ENCODE measurements around the gene C6orf163. TPM values are rescaled to one million over a fixed set of nuclear protein-coding genes. Genes with fewer than 3 reads are reported as not detected.

Gene C6orf163
- total and polyA plus RNA-seq, 8 donors = 0.46 to 6.2 (median 1.5) TPM

DNA sequence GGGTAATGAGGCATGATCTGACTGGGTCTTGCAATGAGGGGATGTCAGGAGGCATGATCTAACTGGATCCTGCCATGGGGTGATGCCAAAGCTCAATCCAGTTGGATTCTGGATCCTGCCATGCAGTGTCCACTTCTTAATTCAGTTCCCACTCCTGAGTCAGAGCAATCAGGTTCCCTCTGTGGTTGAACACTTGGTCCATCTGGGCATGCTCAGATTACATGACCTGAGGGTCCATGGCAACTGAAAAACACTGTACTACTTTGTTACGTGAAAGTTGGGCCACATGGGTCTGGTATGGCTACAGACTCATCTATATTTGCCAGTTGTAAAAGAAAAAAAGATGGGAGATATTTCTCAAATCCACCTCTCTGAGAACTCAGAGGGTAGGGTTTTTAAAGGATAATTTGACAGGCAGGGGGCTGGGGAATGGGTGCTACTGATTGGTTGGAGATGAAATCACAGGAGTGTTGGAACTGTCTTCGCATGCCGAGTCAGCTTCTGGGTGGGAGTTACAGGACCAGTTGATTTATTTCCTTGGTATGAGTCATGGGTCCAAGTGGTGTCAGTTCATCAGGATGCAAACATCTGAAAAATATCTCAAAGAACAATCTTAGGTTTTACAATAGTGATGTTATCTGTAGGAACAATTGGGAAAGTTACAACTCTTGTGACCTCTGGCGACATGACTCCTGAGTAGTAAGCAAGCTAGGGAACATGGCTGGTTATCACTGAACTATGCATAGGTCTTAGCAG is 21.6 kb downstream of the C6orf163 start:
- ATAC-seq (no peak), FAIRE-seq (no peak), DNase-seq (no peak)
- Histone ChIP-seq H3K9me3 (no peaks in the 10 kb centered on the region), H3K27ac (no peak overlapping the region), H3K27me3 (no peaks in the 10 kb centered on the region), H3K4me1 (no peaks in the 10 kb centered on the region), H3K36me3 (no peaks in the 10 kb centered on the region), H3K4me3 (no peak overlapping the region)
- TF ChIP-seq, protein P1, sequence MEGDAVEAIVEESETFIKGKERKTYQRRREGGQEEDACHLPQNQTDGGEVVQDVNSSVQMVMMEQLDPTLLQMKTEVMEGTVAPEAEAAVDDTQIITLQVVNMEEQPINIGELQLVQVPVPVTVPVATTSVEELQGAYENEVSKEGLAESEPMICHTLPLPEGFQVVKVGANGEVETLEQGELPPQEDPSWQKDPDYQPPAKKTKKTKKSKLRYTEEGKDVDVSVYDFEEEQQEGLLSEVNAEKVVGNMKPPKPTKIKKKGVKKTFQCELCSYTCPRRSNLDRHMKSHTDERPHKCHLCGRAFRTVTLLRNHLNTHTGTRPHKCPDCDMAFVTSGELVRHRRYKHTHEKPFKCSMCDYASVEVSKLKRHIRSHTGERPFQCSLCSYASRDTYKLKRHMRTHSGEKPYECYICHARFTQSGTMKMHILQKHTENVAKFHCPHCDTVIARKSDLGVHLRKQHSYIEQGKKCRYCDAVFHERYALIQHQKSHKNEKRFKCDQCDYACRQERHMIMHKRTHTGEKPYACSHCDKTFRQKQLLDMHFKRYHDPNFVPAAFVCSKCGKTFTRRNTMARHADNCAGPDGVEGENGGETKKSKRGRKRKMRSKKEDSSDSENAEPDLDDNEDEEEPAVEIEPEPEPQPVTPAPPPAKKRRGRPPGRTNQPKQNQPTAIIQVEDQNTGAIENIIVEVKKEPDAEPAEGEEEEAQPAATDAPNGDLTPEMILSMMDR (IDR thresholded peaks at IDR 0.05) = no peak
- WGBS, 2 donors = 91 to 93% methylated on average over 4 of the region's 4 CpGs
- intact Hi-C loops (cut with DNase I) = no loop called here

DNA sequence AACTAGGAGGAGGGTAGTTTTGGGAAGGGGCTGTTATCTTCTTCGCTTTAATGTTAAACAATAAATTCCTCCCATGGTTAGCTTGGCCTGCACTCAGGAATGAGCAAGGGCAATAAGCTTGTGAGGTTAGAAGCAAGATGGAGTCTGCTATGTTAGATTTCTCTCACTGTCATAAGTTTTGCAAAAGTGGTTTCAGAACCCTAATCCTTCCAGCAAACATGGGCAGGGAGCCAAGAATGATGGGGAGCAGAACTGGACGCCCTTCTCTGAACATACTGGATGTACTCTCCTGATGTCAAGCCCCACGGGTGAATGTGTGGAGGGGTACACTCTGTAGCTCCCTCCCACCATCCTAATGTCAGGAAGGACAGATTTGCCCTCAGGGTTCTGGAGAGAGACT is 22.3 kb downstream of the C6orf163 start:
- Histone ChIP-seq H3K4me3 (no peak overlapping the region), H3K36me3 (no peaks in the 10 kb centered on the region), H3K9me3 (no peaks in the 10 kb centered on the region), H3K27ac (no peak overlapping the region), H3K4me1 (no peaks in the 10 kb centered on the region), H3K27me3 (no peaks in the 10 kb centered on the region)
- WGBS, 2 donors = 84 to 86% methylated on average over 3 of the region's 3 CpGs
- intact Hi-C loops (cut with DNase I) = no loop called here
- FAIRE-seq (no peak), ATAC-seq (no peak), DNase-seq (no peak)
- TF ChIP-seq, protein P1 (IDR thresholded peaks at IDR 0.05) = no peak

DNA sequence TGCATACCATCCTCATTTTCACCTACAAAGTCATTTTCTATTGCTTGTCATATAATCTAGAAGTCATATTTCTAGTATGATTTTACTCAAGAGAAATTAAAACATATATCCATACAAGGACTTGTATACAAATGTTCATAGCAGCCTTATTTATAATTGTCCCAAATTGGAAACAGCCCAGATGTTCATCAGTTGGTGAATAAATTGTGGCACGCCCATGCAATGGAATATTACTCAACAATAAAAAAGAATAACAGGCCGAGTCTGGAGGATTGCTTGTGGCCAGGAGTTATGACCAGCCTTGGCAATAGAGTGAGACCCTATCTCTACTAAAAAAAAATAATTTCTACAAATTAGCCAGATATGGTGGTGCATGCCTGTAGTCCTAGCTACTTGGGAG is 28.8 kb downstream of the C6orf163 start:
- no peak overlapping the region for H3K27ac ChIP-seq
- no peak for DNase-seq
- no peak overlapping the region for H3K4me3 ChIP-seq
- H3K9me3 ChIP-seq = no peaks in the 10 kb centered on the region
- intact Hi-C loops (cut with DNase I) = no loop called here
- no peak for FAIRE-seq
- ATAC-seq = no peak
- TF ChIP-seq, protein P1 (IDR thresholded peaks at IDR 0.05) = no peak
- no peaks in the 10 kb centered on the region for H3K27me3 ChIP-seq
- 95 to 97% methylated on average over 2 of the region's 2 CpGs for WGBS, 2 donors
- H3K4me1 ChIP-seq = no peaks in the 10 kb centered on the region
- H3K36me3 ChIP-seq = no peaks in the 10 kb centered on the region

DNA sequence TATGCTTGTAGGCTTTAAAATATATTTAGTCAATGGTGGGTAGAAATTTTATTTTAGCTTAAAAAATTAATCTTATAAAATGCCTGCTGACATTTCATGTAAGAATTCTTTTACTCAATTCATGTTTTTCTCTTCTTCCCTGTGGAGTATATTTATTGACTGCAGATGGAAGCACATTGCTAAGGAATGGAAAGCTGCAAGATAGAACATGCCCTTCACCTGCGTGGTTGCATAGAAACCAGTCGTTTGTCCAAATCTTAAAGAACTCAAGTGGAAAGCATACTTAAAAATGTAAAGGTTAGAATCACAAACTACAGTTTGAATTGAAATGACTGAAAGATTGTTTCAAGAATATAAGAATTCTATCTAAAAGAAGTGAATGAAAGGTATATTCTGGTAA is 30.7 kb downstream of the C6orf163 start:
- FAIRE-seq = no peak
- intact Hi-C loops (cut with DNase I) = no loop called here
- Histone ChIP-seq H3K27ac (no peak overlapping the region), H3K27me3 (no peaks in the 10 kb centered on the region), H3K36me3 (no peaks in the 10 kb centered on the region), H3K4me1 (no peaks in the 10 kb centered on the region), H3K9me3 (no peaks in the 10 kb centered on the region), H3K4me3 (no peak overlapping the region)
- WGBS, 2 donors = 82 to 87% methylated on average over 2 of the region's 2 CpGs
- DNase-seq = no peak
- ATAC-seq = no peak
- TF ChIP-seq, protein P1 (IDR thresholded peaks at IDR 0.05) = no peak

DNA sequence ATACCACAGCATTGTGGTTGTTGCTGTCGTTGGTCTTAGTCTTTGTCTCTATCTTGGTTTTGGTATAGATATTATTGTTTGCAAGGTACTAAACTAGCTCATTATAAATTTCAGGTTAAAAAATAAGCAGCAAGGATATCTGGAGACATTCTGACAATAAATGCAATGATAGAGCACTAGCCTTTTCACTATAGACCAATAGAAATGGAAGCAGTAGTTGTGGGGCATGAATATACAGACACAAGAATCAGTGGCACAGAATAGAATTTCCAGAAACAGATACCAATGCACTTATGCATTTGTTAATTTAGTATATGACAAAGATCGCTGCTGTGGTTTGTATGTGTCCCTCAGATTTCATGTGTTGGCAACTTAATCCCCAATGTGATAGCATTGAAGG is 32.0 kb downstream of the C6orf163 start:
- TF ChIP-seq, protein P1 (IDR thresholded peaks at IDR 0.05) = no peak
- intact Hi-C loops (cut with DNase I) = no loop called here
- DNase-seq (no peak), FAIRE-seq (no peak), ATAC-seq (no peak)
- Histone ChIP-seq H3K27ac (no peak overlapping the region), H3K27me3 (no peaks in the 10 kb centered on the region), H3K36me3 (no peaks in the 10 kb centered on the region), H3K9me3 (no peaks in the 10 kb centered on the region), H3K4me1 (no peaks in the 10 kb centered on the region), H3K4me3 (no peak overlapping the region)
- 94 to 98% methylated on average over 2 of the region's 2 CpGs for WGBS, 2 donors

All from pancreas (tissue), 10 donors.